Keratinocyte (primary cell): ENCODE measurements around the gene PADI4.

ENCODE experiments used
- EZH2 ChIP-seq: IDR thresholded peaks from one replicate; pipeline ENCODE4 v1.6.1; 2012; ENCODE audit warnings: inconsistent platforms, mild to moderate bottlenecking, low read length, moderate library complexity
- TF ChIP-seq, protein P1 (sequence below), 3 experiments: IDR thresholded peaks in 1 of 3; conservative IDR thresholded peaks in 1 of 3; optimal IDR thresholded peaks in 1 of 3; 2 replicates in 2 of 3; 3 replicates in 1 of 3; pipeline versions ENCODE3 to v1.5.1; 2011; ENCODE audit warnings: low read length in 3 of 3, mild to moderate bottlenecking in 3 of 3, moderate library complexity in 2 of 3, control low read depth in 1 of 3, inconsistent platforms in 1 of 3; ENCODE audit not compliant: insufficient read depth in 2 of 3; ENCODE audit errors: extremely low read depth in 1 of 3

DNA sequence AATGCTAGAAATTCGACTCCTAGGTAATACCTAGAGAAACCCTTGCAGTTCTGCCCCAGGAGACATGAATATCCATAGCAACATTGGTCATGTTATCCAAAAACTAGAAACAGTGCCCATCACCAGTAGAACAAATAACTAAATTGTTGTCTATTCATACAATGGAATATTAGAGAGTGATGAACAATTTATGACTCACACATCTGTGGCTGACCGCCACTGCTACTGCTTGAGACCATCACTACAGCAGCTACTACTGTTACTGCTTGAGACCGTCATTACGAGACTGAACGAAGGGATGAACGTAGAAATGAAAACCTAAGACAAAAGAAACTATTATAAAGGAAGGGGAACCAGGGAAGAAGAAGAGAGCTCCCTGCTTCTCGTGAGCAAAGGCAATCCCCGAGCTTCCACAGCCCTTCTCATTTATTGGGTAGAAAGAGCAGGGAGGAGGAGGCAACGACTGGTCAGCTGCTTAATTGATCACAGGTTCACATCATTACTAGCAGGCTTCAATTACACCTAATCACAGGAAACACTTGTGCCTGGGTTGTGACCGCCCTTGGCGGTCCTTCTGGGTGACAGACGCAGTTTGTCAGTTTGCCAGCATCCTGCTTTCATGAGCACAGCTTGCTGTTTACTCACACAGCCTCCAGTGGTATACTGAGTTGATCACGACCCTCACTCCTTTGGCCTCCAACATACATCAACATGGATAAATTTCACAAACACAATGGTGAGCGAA is 14.1 kb upstream of the PADI4 start:
- TF ChIP-seq, protein P1, sequence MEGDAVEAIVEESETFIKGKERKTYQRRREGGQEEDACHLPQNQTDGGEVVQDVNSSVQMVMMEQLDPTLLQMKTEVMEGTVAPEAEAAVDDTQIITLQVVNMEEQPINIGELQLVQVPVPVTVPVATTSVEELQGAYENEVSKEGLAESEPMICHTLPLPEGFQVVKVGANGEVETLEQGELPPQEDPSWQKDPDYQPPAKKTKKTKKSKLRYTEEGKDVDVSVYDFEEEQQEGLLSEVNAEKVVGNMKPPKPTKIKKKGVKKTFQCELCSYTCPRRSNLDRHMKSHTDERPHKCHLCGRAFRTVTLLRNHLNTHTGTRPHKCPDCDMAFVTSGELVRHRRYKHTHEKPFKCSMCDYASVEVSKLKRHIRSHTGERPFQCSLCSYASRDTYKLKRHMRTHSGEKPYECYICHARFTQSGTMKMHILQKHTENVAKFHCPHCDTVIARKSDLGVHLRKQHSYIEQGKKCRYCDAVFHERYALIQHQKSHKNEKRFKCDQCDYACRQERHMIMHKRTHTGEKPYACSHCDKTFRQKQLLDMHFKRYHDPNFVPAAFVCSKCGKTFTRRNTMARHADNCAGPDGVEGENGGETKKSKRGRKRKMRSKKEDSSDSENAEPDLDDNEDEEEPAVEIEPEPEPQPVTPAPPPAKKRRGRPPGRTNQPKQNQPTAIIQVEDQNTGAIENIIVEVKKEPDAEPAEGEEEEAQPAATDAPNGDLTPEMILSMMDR (optimal IDR thresholded peaks at IDR 0.05 in 1 of 3, IDR thresholded peaks at IDR 0.05 in 1 of 3, conservative IDR thresholded peaks at IDR 0.05 in 1 of 3; ENCODE audit: extremely low read depth in 1 of 3, insufficient read depth in 2 of 3, low read length in 3 of 3): no peak
- TF ChIP-seq EZH2: no peak
